Measurements from ENCODE around the gene C18orf63.

- TF ChIP-seq CTCF (IDR thresholded peaks at IDR 0.05; ENCODE audit: low read depth, low read length) (no peak), POLR2A (IDR thresholded peaks at IDR 0.05; ENCODE audit: extremely low read depth, insufficient read length) (no peak), MAX (IDR thresholded peaks at IDR 0.05; ENCODE audit: low read depth, low read length) (no peak), MYC (IDR thresholded peaks at IDR 0.05; ENCODE audit: low read depth, low read length) (no peak)
Observed at GRCh38 chr18:74273394-74273793, 42.2 kb upstream of the C18orf63 start.

Measured in NB4 (cell line).